ENCODE data around the gene FBXO39. TPM values are rescaled to one million over a fixed set of nuclear protein-coding genes. Genes with fewer than 3 reads are reported as not detected.

FBXO39 gene
- total and polyA plus RNA-seq, 2 donors (not counting 3 experiments of a cell fraction or from before 2014, with no cell fraction given): 0.20 to 3.1 TPM

GRCh38 chr17:6780886-6781285 is 4.9 kb downstream of the FBXO39 start:
- no TSS peak for BruUV-seq (replicated peaks)
- Histone ChIP-seq H3K9ac (replicated peaks; ENCODE audit: extremely low read depth, insufficient read depth, low read length) (no peak overlapping the region), H3K27me3 (ENCODE audit: control insufficient read depth in 2 of 2, insufficient read depth in 2 of 2, low read length in 2 of 2) (peaks cover 7 to 27% of the 10 kb centered on the region in 2 experiments), H3K4me1 (ENCODE audit: control insufficient read depth, extremely low read depth, insufficient read depth, low read length) (no peaks in the 10 kb centered on the region), H4K20me1 (replicated peaks; ENCODE audit: control insufficient read depth, extremely low read depth, insufficient read depth, low read length) (no peaks in the 10 kb centered on the region), H3K4me3 (replicated peaks in 1 of 3; ENCODE audit: insufficient read depth in 1 of 3, low read depth in 1 of 3, low read length in 3 of 3) (no peak overlapping the region), H3K36me3 (ENCODE audit: control insufficient read depth in 2 of 2, extremely low read depth in 1 of 2, insufficient read depth in 2 of 2, low read length in 2 of 2) (no peaks in the 10 kb centered on the region), H3K9me3 (replicated peaks; ENCODE audit: control insufficient read depth, insufficient read depth, low read length) (no peaks in the 10 kb centered on the region), H3K79me2 (ENCODE audit: control insufficient read depth, insufficient read depth, low read length) (no peaks in the 10 kb centered on the region), H3K4me2 (ENCODE audit: insufficient read depth, low read length) (no peak overlapping the region), H3K9me1 (replicated peaks; ENCODE audit: control insufficient read depth, extremely low read depth, insufficient read depth, low read length) (no peaks in the 10 kb centered on the region), H3K27ac (ENCODE audit: insufficient read depth, low read depth, low read length) (no peak overlapping the region), H2AFZ (ENCODE audit: low read depth, low read length) (no peak overlapping the region)
- DNase-seq (ENCODE audit: low read depth, low spot score) (no peak), FAIRE-seq (no peak)
- TF ChIP-seq EZH2 (IDR thresholded peaks at IDR 0.05; ENCODE audit: borderline replicate concordance, low read depth, low read length, severe bottlenecking) (no peak), POLR2A (IDR thresholded peaks at IDR 0.05; ENCODE audit: low read depth, low read length) (no peak), CTCF (IDR thresholded peaks at IDR 0.05; ENCODE audit: extremely low read depth in 1 of 2, insufficient read depth in 1 of 2, low read depth in 1 of 2, low read length in 2 of 2) (no peak), POLR2AphosphoS5 (IDR thresholded peaks at IDR 0.05; ENCODE audit: insufficient read depth, low read depth, low read length) (no peak), GATA2 (IDR thresholded peaks at IDR 0.05; ENCODE audit: insufficient read depth, insufficient read length, low read depth, low read length) (no peak), MYC (IDR thresholded peaks at IDR 0.05; ENCODE audit: low read depth, low read length) (no peak), MAX (IDR thresholded peaks at IDR 0.05; ENCODE audit: insufficient read depth, insufficient read length) (no peak), JUN (IDR thresholded peaks at IDR 0.05; ENCODE audit: borderline replicate concordance, insufficient read depth, insufficient read length, low read depth) (no peak), FOS (IDR thresholded peaks at IDR 0.05; ENCODE audit: borderline replicate concordance, insufficient read depth, low read length) (no peak)
- POLR2A ChIA-PET: no interaction called here
- intact Hi-C loops (cut with micrococcal nuclease) (no loop called here), dilution Hi-C loops (cut with MboI; ENCODE audit: extremely low pct_ligation_motif_present, low sequenced_read_pairs) (no loop called here)
- CTCF ChIA-PET: interaction anchor here (1.3 kb wide), 1 partner anchor 115 kb away, joined by 4 read pairs; no protein-coding TSS in a partner anchor

All from endothelial cell of umbilical vein (primary cell).